ENCODE results near the gene STAG1.
A peak's percentile ranks its signal among the peaks of the same experiment; 100 is the strongest.

Gene STAG1

DNA sequence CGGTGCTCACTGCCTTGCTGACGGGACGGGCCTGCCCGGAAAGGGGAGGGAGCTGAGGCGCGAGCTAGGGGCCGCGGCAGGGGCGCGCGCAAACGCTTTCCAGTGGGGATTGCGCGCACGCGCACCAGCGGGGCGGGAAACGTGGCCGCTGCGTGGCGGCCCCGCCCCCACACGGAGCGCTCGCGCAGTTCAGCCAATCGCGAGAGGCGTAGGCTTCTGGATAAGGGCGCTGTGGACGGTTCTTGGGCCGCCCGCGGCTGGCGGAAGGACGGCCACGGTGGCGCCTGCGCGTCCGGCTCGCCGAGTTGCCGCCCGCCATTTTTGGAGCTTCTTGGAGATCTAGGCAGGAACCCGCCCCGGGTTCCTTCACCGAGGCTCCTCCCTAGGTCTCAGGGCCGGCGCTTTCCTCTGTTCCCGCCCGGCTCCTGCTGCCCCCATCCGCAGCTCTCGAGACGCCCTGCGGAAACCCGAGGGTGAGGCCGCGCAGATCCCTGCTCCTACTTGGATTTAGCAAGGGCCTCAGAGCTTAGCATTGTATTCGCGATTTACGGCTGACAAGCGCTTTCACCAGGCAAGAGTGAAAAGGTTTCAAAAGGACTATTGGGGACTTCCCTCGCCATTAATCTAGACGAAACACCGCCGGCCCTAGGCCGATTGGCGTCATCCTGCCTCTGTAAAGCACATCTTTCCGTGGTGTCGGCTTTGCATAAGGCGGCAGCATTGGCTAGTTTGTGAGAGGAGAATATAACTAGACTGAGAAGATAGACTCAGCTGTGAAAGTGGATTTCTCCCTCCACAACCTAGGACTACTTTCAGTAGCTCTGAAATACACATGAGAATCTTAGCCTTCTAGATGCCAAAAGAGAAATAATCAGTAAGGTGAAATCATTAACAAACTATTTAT is 496 bp upstream of the STAG1 start (continued):
- TF ChIP-seq ZNF791 (tag by site-specific recombination; IDR thresholded peaks at IDR 0.05) (no peak), ZNF626 (tag by site-specific recombination; IDR thresholded peaks at IDR 0.05) (no peak), PRDM10 (tag by site-specific recombination; IDR thresholded peaks at IDR 0.05) (peak; percentile 25; the same call in 1 of the 2 replicates), ZNF335 (tag by site-specific recombination; conservative IDR thresholded peaks at IDR 0.05) (peak; percentile 80), ZNF202 (tag by site-specific recombination; IDR thresholded peaks at IDR 0.05; ENCODE audit: borderline replicate concordance) (no peak), INSM2 (tag by site-specific recombination; IDR thresholded peaks at IDR 0.05) (no peak), ZNF23 (tag by site-specific recombination; IDR thresholded peaks at IDR 0.05; ENCODE audit: borderline replicate concordance) (no peak), ZNF777 (tag by site-specific recombination; IDR thresholded peaks at IDR 0.05; ENCODE audit: borderline replicate concordance) (no peak), ZNF16 (tag by site-specific recombination; IDR thresholded peaks at IDR 0.05; ENCODE audit: low read depth) (no peak), ZNF514 (tag by site-specific recombination; IDR thresholded peaks at IDR 0.05) (no peak), ZNF629 (tag by site-specific recombination; IDR thresholded peaks at IDR 0.05) (0 out of 2 replicates have a peak, but pooled peaks have one; percentile 5), KLF10 (tag by site-specific recombination; IDR thresholded peaks at IDR 0.05) (peak; percentile 77; the same call in 1 of the 2 replicates), ZBTB20 (tag by site-specific recombination; IDR thresholded peaks at IDR 0.05) (peak; percentile 67; the same call in 1 of the 2 replicates), KLF8 (tag by site-specific recombination; IDR thresholded peaks at IDR 0.05) (peak; percentile 12), OSR2 (tag by site-specific recombination; IDR thresholded peaks at IDR 0.05) (no peak), ZNF704 (tag by site-specific recombination; IDR thresholded peaks at IDR 0.05) (no peak), ZNF660 (tag by site-specific recombination; IDR thresholded peaks at IDR 0.05) (peak; percentile 67; the same call in 1 of the 2 replicates), MYNN (tag by site-specific recombination; IDR thresholded peaks at IDR 0.05; ENCODE audit: borderline replicate concordance) (no peak), SP2 (tag by site-specific recombination; IDR thresholded peaks at IDR 0.05) (peak; percentile 88)
- TF ChIP-seq, protein P1, sequence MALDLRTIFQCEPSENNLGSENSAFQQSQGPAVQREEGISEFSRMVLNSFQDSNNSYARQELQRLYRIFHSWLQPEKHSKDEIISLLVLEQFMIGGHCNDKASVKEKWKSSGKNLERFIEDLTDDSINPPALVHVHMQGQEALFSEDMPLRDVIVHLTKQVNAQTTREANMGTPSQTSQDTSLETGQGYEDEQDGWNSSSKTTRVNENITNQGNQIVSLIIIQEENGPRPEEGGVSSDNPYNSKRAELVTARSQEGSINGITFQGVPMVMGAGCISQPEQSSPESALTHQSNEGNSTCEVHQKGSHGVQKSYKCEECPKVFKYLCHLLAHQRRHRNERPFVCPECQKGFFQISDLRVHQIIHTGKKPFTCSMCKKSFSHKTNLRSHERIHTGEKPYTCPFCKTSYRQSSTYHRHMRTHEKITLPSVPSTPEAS (tag by site-specific recombination; IDR thresholded peaks at IDR 0.05), result no peak
- TF ChIP-seq, protein P2, sequence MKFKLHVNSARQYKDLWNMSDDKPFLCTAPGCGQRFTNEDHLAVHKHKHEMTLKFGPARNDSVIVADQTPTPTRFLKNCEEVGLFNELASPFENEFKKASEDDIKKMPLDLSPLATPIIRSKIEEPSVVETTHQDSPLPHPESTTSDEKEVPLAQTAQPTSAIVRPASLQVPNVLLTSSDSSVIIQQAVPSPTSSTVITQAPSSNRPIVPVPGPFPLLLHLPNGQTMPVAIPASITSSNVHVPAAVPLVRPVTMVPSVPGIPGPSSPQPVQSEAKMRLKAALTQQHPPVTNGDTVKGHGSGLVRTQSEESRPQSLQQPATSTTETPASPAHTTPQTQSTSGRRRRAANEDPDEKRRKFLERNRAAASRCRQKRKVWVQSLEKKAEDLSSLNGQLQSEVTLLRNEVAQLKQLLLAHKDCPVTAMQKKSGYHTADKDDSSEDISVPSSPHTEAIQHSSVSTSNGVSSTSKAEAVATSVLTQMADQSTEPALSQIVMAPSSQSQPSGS (tag by site-specific recombination; IDR thresholded peaks at IDR 0.05; ENCODE audit: low read depth), result no peak
- TF ChIP-seq, protein P3, sequence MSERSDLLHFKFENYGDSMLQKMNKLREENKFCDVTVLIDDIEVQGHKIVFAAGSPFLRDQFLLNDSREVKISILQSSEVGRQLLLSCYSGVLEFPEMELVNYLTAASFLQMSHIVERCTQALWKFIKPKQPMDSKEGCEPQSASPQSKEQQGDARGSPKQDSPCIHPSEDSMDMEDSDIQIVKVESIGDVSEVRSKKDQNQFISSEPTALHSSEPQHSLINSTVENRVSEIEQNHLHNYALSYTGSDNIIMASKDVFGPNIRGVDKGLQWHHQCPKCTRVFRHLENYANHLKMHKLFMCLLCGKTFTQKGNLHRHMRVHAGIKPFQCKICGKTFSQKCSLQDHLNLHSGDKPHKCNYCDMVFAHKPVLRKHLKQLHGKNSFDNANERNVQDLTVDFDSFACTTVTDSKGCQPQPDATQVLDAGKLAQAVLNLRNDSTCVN (tag by site-specific recombination; optimal IDR thresholded peaks at IDR 0.05), result peak; percentile 99
- TF ChIP-seq, protein P4, sequence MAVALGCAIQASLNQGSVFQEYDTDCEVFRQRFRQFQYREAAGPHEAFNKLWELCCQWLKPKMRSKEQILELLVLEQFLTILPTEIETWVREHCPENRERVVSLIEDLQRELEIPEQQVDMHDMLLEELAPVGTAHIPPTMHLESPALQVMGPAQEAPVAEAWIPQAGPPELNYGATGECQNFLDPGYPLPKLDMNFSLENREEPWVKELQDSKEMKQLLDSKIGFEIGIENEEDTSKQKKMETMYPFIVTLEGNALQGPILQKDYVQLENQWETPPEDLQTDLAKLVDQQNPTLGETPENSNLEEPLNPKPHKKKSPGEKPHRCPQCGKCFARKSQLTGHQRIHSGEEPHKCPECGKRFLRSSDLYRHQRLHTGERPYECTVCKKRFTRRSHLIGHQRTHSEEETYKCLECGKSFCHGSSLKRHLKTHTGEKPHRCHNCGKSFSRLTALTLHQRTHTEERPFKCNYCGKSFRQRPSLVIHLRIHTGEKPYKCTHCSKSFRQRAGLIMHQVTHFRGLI (tag by site-specific recombination; IDR thresholded peaks at IDR 0.05), result peak; percentile 7; the same call in 1 of the 2 replicates
- TF ChIP-seq, protein P5, sequence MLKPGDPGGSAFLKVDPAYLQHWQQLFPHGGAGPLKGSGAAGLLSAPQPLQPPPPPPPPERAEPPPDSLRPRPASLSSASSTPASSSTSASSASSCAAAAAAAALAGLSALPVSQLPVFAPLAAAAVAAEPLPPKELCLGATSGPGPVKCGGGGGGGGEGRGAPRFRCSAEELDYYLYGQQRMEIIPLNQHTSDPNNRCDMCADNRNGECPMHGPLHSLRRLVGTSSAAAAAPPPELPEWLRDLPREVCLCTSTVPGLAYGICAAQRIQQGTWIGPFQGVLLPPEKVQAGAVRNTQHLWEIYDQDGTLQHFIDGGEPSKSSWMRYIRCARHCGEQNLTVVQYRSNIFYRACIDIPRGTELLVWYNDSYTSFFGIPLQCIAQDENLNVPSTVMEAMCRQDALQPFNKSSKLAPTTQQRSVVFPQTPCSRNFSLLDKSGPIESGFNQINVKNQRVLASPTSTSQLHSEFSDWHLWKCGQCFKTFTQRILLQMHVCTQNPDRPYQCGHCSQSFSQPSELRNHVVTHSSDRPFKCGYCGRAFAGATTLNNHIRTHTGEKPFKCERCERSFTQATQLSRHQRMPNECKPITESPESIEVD (tag by site-specific recombination; IDR thresholded peaks at IDR 0.05), result no peak
